ENCODE data around the gene DPPA5. TPM values are rescaled to one million over a fixed set of nuclear protein-coding genes. Genes with fewer than 3 reads are reported as not detected.

The DPPA5 gene
- total RNA-seq, 2 donors from 2014 or later: 4.1 TPM; not detected in 1

GRCh38 chr6:73362358-73362757 is 8.3 kb upstream of the DPPA5 start, which contains the start of gene KHDC3L:
Gene KHDC3L (plus strand): TSS chr6:73362658. CDS start chr6:73362730, 72 bp downstream.
- TF ChIP-seq POLR2A (IDR thresholded peaks at IDR 0.05) (no peak), CTCF (IDR thresholded peaks at IDR 0.05) (no peak), POLR2AphosphoS5 (IDR thresholded peaks at IDR 0.05) (no peak)
- Histone ChIP-seq H3K27me3 (replicated peaks; ENCODE audit: insufficient read depth) (no peaks in the 10 kb centered on the region), H3K4me3 (no peak within 1 kb of the TSS), H3K36me3 (no peaks in the 10 kb centered on the region), H3K4me1 (replicated peaks) (no peaks in the 10 kb centered on the region), H3K27ac (no peak within 1 kb of the TSS), H3K9me3 (no peaks in the 10 kb centered on the region)
- WGBS: 79% methylated on average over 23 of the region's 23 CpGs
- DNase-seq (ENCODE audit: low spot score): no peak
- intact Hi-C loops (cut with DNase I): no loop called here

GRCh38 chr6:73349311-73349710 is 4.8 kb downstream of the DPPA5 start:
- Histone ChIP-seq H3K36me3 (no peaks in the 10 kb centered on the region), H3K9me3 (no peaks in the 10 kb centered on the region), H3K27me3 (replicated peaks; ENCODE audit: insufficient read depth) (peaks cover 9% of the 10 kb centered on the region), H3K4me3 (no peak overlapping the region), H3K27ac (no peak overlapping the region), H3K4me1 (replicated peaks) (no peaks in the 10 kb centered on the region)
- no peak for TF ChIP-seq CTCF (IDR thresholded peaks at IDR 0.05)
- no peak for TF ChIP-seq POLR2A (IDR thresholded peaks at IDR 0.05)
- no peak for TF ChIP-seq POLR2AphosphoS5 (IDR thresholded peaks at IDR 0.05)
- 38% methylated on average over 6 of the region's 6 CpGs for WGBS
- DNase-seq (ENCODE audit: low spot score): no peak
- intact Hi-C loops (cut with DNase I): no loop called here

- Histone ChIP-seq H3K4me1 (replicated peaks) (no peaks in the 10 kb centered on the region), H3K27me3 (replicated peaks; ENCODE audit: insufficient read depth) (peaks cover 9% of the 10 kb centered on the region), H3K36me3 (no peaks in the 10 kb centered on the region), H3K9me3 (no peaks in the 10 kb centered on the region), H3K4me3 (no peak overlapping the region), H3K27ac (no peak overlapping the region)
- intact Hi-C loops (cut with DNase I): no loop called here
- TF ChIP-seq CTCF (IDR thresholded peaks at IDR 0.05) (no peak), POLR2AphosphoS5 (IDR thresholded peaks at IDR 0.05) (no peak), POLR2A (IDR thresholded peaks at IDR 0.05) (no peak)
- DNase-seq (ENCODE audit: low spot score): no peak
- 51% methylated on average over 33 of the region's 33 CpGs for WGBS
Observed at GRCh38 chr6:73348550-73349204, 5.4 kb downstream of the DPPA5 start.

GRCh38 chr6:73343164-73343563 is 10.9 kb downstream of the DPPA5 start:
- no peaks in the 10 kb centered on the region for H3K27me3 ChIP-seq (replicated peaks; ENCODE audit: insufficient read depth)
- H3K4me1 ChIP-seq (replicated peaks): no peaks in the 10 kb centered on the region
- TF ChIP-seq POLR2A (IDR thresholded peaks at IDR 0.05) (no peak), CTCF (IDR thresholded peaks at IDR 0.05) (no peak), POLR2AphosphoS5 (IDR thresholded peaks at IDR 0.05) (no peak)
- no peak overlapping the region for H3K27ac ChIP-seq
- H3K4me3 ChIP-seq: no peak overlapping the region
- intact Hi-C loops (cut with DNase I): no loop called here
- DNase-seq (ENCODE audit: low spot score): no peak
- no peaks in the 10 kb centered on the region for H3K36me3 ChIP-seq
- no peaks in the 10 kb centered on the region for H3K9me3 ChIP-seq

- Histone ChIP-seq H3K4me1 (replicated peaks) (no peaks in the 10 kb centered on the region), H3K36me3 (no peaks in the 10 kb centered on the region), H3K9me3 (no peaks in the 10 kb centered on the region), H3K27ac (no peak overlapping the region), H3K27me3 (replicated peaks; ENCODE audit: insufficient read depth) (no peaks in the 10 kb centered on the region), H3K4me3 (no peak overlapping the region)
- DNase-seq (ENCODE audit: low spot score): no peak
- intact Hi-C loops (cut with DNase I): no loop called here
- 77% methylated on average over 5 of the region's 5 CpGs for WGBS
- TF ChIP-seq POLR2A (IDR thresholded peaks at IDR 0.05) (no peak), POLR2AphosphoS5 (IDR thresholded peaks at IDR 0.05) (no peak), CTCF (IDR thresholded peaks at IDR 0.05) (no peak)
Observed at GRCh38 chr6:73342174-73342573, 11.9 kb downstream of the DPPA5 start.

All from prostate gland (tissue), 2 donors.